Heart left ventricle (tissue), 13 donors: Measurements from ENCODE around the gene UNC5C.

ENCODE experiments used
- CTCF ChIP-seq, 12 donors: fragments of 200-600 bp; sonication (generic) in 4 of 12; IDR thresholded peaks; one replicate each; pipeline versions ENCODE4 v1.5.0 to v1.8.0; 2018 to 2022; ENCODE audit warnings: antibody characterized with exemption in 12 of 12, mild to moderate bottlenecking in 5 of 12
- POLR2A ChIP-seq, 2 donors: fragments of 450-650 bp; IDR thresholded peaks; one replicate each; pipeline ENCODE4 v1.6.1; 2017; ENCODE audit warnings: antibody characterized with exemption in 2 of 2, mild to moderate bottlenecking in 2 of 2, moderate library complexity in 2 of 2
- donor health status: ischemic (EF 13 %, LVEDD 7.1; RV severe dilation, severe dysfunction).
- donor health status: DM: no; HTN: yes; CAD: no.
- donor health status: DM: no; HTN: no; CAD: no.
- donor health status: ischemic (EF 25% LVEDD 6.9; RV normal size, moderate dysfunction).
- donor health status: ischemic (EF 25% LVEDD 5.7; RV mildly dilated, moderate dysfunction).
- donor health status: ischemic (EF 35%, LVEDD 5.7; RV mildly dilated, moderate dysfunction).
- donor health status: nonischemic (EF 11% LVEDD 7.7; RV severe dilation, severe dysfunction).
- donor health status: DM: yes; HTN: yes; CAD: no.
- donor health status: PGD.
- donor health status: ischemic (EF 29% LVEDD 5.4; RV normal size, mild dysfunction).
- donor health status: nonischemic (EF 23%, LVEDD 6.1; RV moderate dilation, normal function).

GRCh38 chr4:95212692-95213091 lies 336.1 kb downstream of the UNC5C start:
- TF ChIP-seq CTCF (IDR thresholded peaks at IDR 0.05), result no peak
- no peak for TF ChIP-seq POLR2A (IDR thresholded peaks at IDR 0.05)
